Keratinocyte (primary cell): ENCODE results near the gene WDR45B.

Source experiments
- EZH2 ChIP-seq: IDR thresholded peaks from one replicate; pipeline ENCODE4 v1.6.1; 2012; ENCODE audit warnings: inconsistent platforms, mild to moderate bottlenecking, low read length, moderate library complexity
- TF ChIP-seq, protein P1 (sequence below), 3 experiments: IDR thresholded peaks in 1 of 3; conservative IDR thresholded peaks in 1 of 3; optimal IDR thresholded peaks in 1 of 3; 2 replicates in 2 of 3; 3 replicates in 1 of 3; pipeline versions ENCODE3 to v1.5.1; 2011; ENCODE audit warnings: low read length in 3 of 3, mild to moderate bottlenecking in 3 of 3, moderate library complexity in 2 of 3, control low read depth in 1 of 3, inconsistent platforms in 1 of 3; ENCODE audit not compliant: insufficient read depth in 2 of 3; ENCODE audit errors: extremely low read depth in 1 of 3

DNA sequence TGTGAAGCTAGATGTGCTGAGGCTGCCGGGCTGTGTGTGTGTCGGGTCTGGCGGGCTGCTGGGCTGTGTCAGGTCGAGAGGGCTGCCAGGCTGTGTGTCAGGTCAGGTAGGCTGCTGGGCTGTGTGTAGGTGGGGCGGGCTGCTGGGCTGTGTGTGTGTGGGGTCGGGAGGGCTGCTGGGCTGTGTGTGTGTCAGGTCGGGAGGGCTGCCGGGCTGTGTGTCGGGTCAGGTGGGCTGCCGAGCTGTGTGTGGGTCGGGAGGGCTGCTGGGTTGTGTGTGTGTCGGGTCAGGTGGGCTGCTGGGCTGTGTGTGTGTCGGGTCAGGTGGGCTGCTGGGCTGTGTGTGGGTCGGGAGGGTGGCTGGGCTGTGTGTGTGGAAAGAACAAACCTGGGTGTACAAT is 8.6 kb downstream of the WDR45B start:
- TF ChIP-seq, protein P1, sequence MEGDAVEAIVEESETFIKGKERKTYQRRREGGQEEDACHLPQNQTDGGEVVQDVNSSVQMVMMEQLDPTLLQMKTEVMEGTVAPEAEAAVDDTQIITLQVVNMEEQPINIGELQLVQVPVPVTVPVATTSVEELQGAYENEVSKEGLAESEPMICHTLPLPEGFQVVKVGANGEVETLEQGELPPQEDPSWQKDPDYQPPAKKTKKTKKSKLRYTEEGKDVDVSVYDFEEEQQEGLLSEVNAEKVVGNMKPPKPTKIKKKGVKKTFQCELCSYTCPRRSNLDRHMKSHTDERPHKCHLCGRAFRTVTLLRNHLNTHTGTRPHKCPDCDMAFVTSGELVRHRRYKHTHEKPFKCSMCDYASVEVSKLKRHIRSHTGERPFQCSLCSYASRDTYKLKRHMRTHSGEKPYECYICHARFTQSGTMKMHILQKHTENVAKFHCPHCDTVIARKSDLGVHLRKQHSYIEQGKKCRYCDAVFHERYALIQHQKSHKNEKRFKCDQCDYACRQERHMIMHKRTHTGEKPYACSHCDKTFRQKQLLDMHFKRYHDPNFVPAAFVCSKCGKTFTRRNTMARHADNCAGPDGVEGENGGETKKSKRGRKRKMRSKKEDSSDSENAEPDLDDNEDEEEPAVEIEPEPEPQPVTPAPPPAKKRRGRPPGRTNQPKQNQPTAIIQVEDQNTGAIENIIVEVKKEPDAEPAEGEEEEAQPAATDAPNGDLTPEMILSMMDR (optimal IDR thresholded peaks at IDR 0.05 in 1 of 3, IDR thresholded peaks at IDR 0.05 in 1 of 3, conservative IDR thresholded peaks at IDR 0.05 in 1 of 3; ENCODE audit: extremely low read depth in 1 of 3, insufficient read depth in 2 of 3, low read length in 3 of 3): no peak
- no peak for TF ChIP-seq EZH2
